Endothelial cell of umbilical vein (primary cell): ENCODE data around the gene FILIP1L. TPM values are rescaled to one million over a fixed set of nuclear protein-coding genes. Genes with fewer than 3 reads are reported as not detected.

Experiments used
- BruUV-seq: library from RNA; stranded (reverse); fragments of 400-500 nt; replicated peaks from 2 replicates; lab custom pipeline; 2021; lab: Mats Ljungman, UMichigan
- CTCF ChIA-PET: fragments of 300-600, 350-600 bp; sonication (Branson Sonifier 250); formaldehyde crosslinking; loops from one replicate; lab custom pipeline; 2021; ENCODE audit warnings: antibody characterized with exemption, inconsistent platforms; lab: Charles Lee
- POLR2A ChIA-PET: fragments of 300-600, 350-600 bp; sonication (Branson Sonifier 250); formaldehyde crosslinking; loops from one replicate; lab custom pipeline; 2021; ENCODE audit warnings: antibody characterized with exemption, inconsistent platforms; lab: Charles Lee
- DNase-seq: peaks from one replicate; pipeline ENCODE4 v3.0.0-alpha.2; 2011; ENCODE audit warnings: low read depth, low spot score
- FAIRE-seq: peaks from 2 replicates; lab custom pipeline; 2011; peaks lifted over from hg19 to GRCh38; lab: Jason Lieb, UNC
- H2AFZ ChIP-seq: 2 replicates; pipeline ENCODE4 v1.6.0; 2012; ENCODE audit warnings: low read depth, low read length, control low read depth, inconsistent platforms
- H3K27ac ChIP-seq: 2 replicates; pipeline ENCODE4 v1.5.1; 2011; ENCODE audit warnings: low read depth, mild to moderate bottlenecking, control low read depth, low read length, moderate library complexity; ENCODE audit not compliant: insufficient read depth
- H3K27me3 ChIP-seq, 2 experiments: 2 replicates each; pipeline versions ENCODE4 v1.6.0 to v1.6.1; 2011; ENCODE audit warnings: low read length in 2 of 2, mixed read lengths in 1 of 2; ENCODE audit not compliant: control insufficient read depth in 2 of 2, insufficient read depth in 2 of 2
- H3K36me3 ChIP-seq, 2 experiments: 2 replicates in 1 of 2; 3 replicates in 1 of 2; pipeline ENCODE4 v1.5.1; 2011; ENCODE audit warnings: low read length in 2 of 2, mild to moderate bottlenecking in 1 of 2, moderate library complexity in 1 of 2; ENCODE audit not compliant: control insufficient read depth in 2 of 2, insufficient read depth in 2 of 2; ENCODE audit errors: extremely low read depth in 1 of 2
- H3K4me1 ChIP-seq: 3 replicates; pipeline ENCODE4 v1.5.1; 2011; ENCODE audit warnings: mild to moderate bottlenecking, low read length; ENCODE audit not compliant: control insufficient read depth, insufficient read depth; ENCODE audit errors: extremely low read depth
- H3K4me2 ChIP-seq: 2 replicates; pipeline ENCODE4 v1.6.1; 2011; ENCODE audit warnings: low read length, control low read depth, mixed read lengths; ENCODE audit not compliant: insufficient read depth
- H3K4me3 ChIP-seq, 3 experiments: fragments of 200-600 bp in 1 of 3; sonication (generic), shearing (Covaris generic) in 1 of 3; replicated peaks in 1 of 3; 2 replicates each; pipeline ENCODE4 v1.5.1; 2011 to 2016; ENCODE audit warnings: control low read depth in 3 of 3, low read length in 3 of 3, mild to moderate bottlenecking in 2 of 3, inconsistent platforms in 1 of 3, low read depth in 1 of 3, moderate library complexity in 1 of 3; ENCODE audit not compliant: insufficient read depth in 1 of 3
- H3K79me2 ChIP-seq: 2 replicates; pipeline ENCODE4 v1.6.0; 2012; ENCODE audit warnings: low read length, inconsistent platforms; ENCODE audit not compliant: control insufficient read depth, insufficient read depth
- H3K9ac ChIP-seq: replicated peaks from 2 replicates; pipeline ENCODE3; 2011; ENCODE audit warnings: low read length, control low read depth; ENCODE audit not compliant: insufficient read depth; ENCODE audit errors: extremely low read depth
- H3K9me1 ChIP-seq: replicated peaks from 3 replicates; pipeline ENCODE4 v1.6.0; 2011; ENCODE audit warnings: mild to moderate bottlenecking, low read length; ENCODE audit not compliant: control insufficient read depth, insufficient read depth; ENCODE audit errors: extremely low read depth
- H3K9me3 ChIP-seq: replicated peaks from 2 replicates; pipeline ENCODE4 v1.5.1; 2012; ENCODE audit warnings: low read length, inconsistent platforms; ENCODE audit not compliant: control insufficient read depth, insufficient read depth
- H4K20me1 ChIP-seq: replicated peaks from 2 replicates; pipeline ENCODE3; 2011; ENCODE audit warnings: mild to moderate bottlenecking, low read length; ENCODE audit not compliant: control insufficient read depth, insufficient read depth; ENCODE audit errors: extremely low read depth
- CTCF ChIP-seq, 2 donors: IDR thresholded peaks; 1 replicate in 1 of 2; 2 replicates in 1 of 2; pipeline ENCODE4 v1.5.1; 2011; ENCODE audit warnings: low read length in 2 of 2, mild to moderate bottlenecking in 2 of 2, moderate library complexity in 2 of 2, control low read depth in 1 of 2, inconsistent platforms in 1 of 2, low read depth in 1 of 2; ENCODE audit not compliant: insufficient read depth in 1 of 2; ENCODE audit errors: extremely low read depth in 1 of 2
- EZH2 ChIP-seq: IDR thresholded peaks from 2 replicates; pipeline ENCODE4 v1.6.1; 2012; ENCODE audit warnings: borderline replicate concordance, low read depth, mild to moderate bottlenecking, moderate library complexity, low read length, inconsistent platforms; ENCODE audit not compliant: severe bottlenecking
- FOS ChIP-seq: IDR thresholded peaks from 2 replicates; pipeline ENCODE4 v1.6.1; 2011; ENCODE audit warnings: mild to moderate bottlenecking, low read length, moderate library complexity, borderline replicate concordance; ENCODE audit not compliant: insufficient read depth
- GATA2 ChIP-seq: IDR thresholded peaks from 2 replicates; pipeline ENCODE4 v1.7.0; 2011; ENCODE audit warnings: low read depth, mild to moderate bottlenecking, moderate library complexity, mixed read lengths, low read length; ENCODE audit not compliant: insufficient read length, insufficient read depth
- JUN ChIP-seq: IDR thresholded peaks from 2 replicates; pipeline ENCODE4 v1.6.1; 2011; ENCODE audit warnings: borderline replicate concordance, low read depth; ENCODE audit not compliant: insufficient read length, insufficient read depth
- MAX ChIP-seq: IDR thresholded peaks from 2 replicates; pipeline ENCODE4 v1.6.1; 2011; ENCODE audit not compliant: insufficient read depth, insufficient read length
- MYC ChIP-seq: IDR thresholded peaks from one replicate; pipeline ENCODE4 v1.6.1; 2011; ENCODE audit warnings: mild to moderate bottlenecking, low read depth, low read length
- POLR2A ChIP-seq: IDR thresholded peaks from 2 replicates; pipeline ENCODE4 v1.6.1; 2012; ENCODE audit warnings: low read depth, mild to moderate bottlenecking, control low read depth, low read length
- POLR2AphosphoS5 ChIP-seq: IDR thresholded peaks from 2 replicates; pipeline ENCODE4 v1.6.1; 2012; ENCODE audit warnings: low read depth, mild to moderate bottlenecking, control low read depth, low read length, moderate library complexity; ENCODE audit not compliant: insufficient read depth
- dilution Hi-C: fragments of 300-500 bp; cut with MboI; formaldehyde crosslinking; loops from one replicate; pipeline ENCODE4 v1.15.0; 2019; ENCODE audit warnings: low sequenced_read_pairs; ENCODE audit not compliant: extremely low pct_ligation_motif_present
- intact Hi-C: fragments of 100-400 bp; cut with micrococcal nuclease; formaldehyde crosslinking; loops from one replicate; pipeline ENCODE4 v1.10.0; 2022
- polyA plus RNA-seq, 4 experiments: library from polyadenylated mRNA; depleted of rRNA in 3 of 4; stranded (reverse) in 3 of 4; unstranded in 1 of 4; fragments of >200 nt; gene quantifications; 2 replicates each; pipeline versions ENCODE4 v1.2.1 to v1.2.3, GENCODE V29; 2011 to 2012; ENCODE audit warnings: missing spikeins in 1 of 4
- total RNA-seq: library from RNA; stranded (reverse); gene quantifications from 2 replicates; pipeline ENCODE4 v1.2.3, GENCODE V29; 2021

The FILIP1L gene
- total and polyA plus RNA-seq, 2 donors (not counting 3 experiments of a cell fraction or from before 2014, with no cell fraction given) = 26.0 to 29.9 TPM

GRCh38 chr3:100030346-100030745 lies 84.0 kb downstream of the FILIP1L start:
- Histone ChIP-seq H3K27ac (no peak overlapping the region), H4K20me1 (no peaks in the 10 kb centered on the region), H3K9me3 (no peaks in the 10 kb centered on the region), H3K4me3 (no peak overlapping the region), H3K9ac (no peak overlapping the region), H2AFZ (no peak overlapping the region), H3K9me1 (no peaks in the 10 kb centered on the region), H3K4me1 (peaks cover 8% of the 10 kb centered on the region), H3K36me3 (no peaks in the 10 kb centered on the region), H3K4me2 (no peak overlapping the region), H3K27me3 (no peaks in the 10 kb centered on the region), H3K79me2 (no peaks in the 10 kb centered on the region)
- dilution Hi-C loops = no loop called here
- FAIRE-seq = no peak
- TF ChIP-seq POLR2A = no peak
- TF ChIP-seq GATA2 = no peak
- TF ChIP-seq CTCF (IDR thresholded peaks at IDR 0.05; ENCODE audit: extremely low read depth in 1 of 2, insufficient read depth in 1 of 2, low read depth in 1 of 2, low read length in 2 of 2) = no peak
- TF ChIP-seq POLR2AphosphoS5 = no peak
- no peak for TF ChIP-seq MYC
- no peak for TF ChIP-seq FOS
- TF ChIP-seq EZH2 = no peak
- no peak for TF ChIP-seq MAX
- no peak for TF ChIP-seq JUN
- ChIA-PET CTCF (interaction anchor here (1.0 to 3.1 kb wide), 3 partner anchors 9 to 187 kb away, joined by 3 to 13 read pairs (median 12); no protein-coding TSS in a partner anchor), POLR2A (no interaction called here)
- DNase-seq = no peak
- intact Hi-C loops = no loop called here
- BruUV-seq = no TSS peak
